GM12875 (cell line): ENCODE measurements around the gene RFX7.

ENCODE experiments used
- H3K4me3 ChIP-seq: one replicate; pipeline ENCODE4 v1.5.1; 2011; ENCODE audit warnings: low read depth, low read length, control low read depth
- TF ChIP-seq, protein P1 (sequence below): IDR thresholded peaks from 2 replicates; pipeline ENCODE4 v1.5.1; 2011; ENCODE audit warnings: low read depth, mild to moderate bottlenecking, control low read depth, inconsistent platforms, low read length, moderate library complexity, borderline replicate concordance; ENCODE audit not compliant: insufficient read depth

RFX7 gene

DNA sequence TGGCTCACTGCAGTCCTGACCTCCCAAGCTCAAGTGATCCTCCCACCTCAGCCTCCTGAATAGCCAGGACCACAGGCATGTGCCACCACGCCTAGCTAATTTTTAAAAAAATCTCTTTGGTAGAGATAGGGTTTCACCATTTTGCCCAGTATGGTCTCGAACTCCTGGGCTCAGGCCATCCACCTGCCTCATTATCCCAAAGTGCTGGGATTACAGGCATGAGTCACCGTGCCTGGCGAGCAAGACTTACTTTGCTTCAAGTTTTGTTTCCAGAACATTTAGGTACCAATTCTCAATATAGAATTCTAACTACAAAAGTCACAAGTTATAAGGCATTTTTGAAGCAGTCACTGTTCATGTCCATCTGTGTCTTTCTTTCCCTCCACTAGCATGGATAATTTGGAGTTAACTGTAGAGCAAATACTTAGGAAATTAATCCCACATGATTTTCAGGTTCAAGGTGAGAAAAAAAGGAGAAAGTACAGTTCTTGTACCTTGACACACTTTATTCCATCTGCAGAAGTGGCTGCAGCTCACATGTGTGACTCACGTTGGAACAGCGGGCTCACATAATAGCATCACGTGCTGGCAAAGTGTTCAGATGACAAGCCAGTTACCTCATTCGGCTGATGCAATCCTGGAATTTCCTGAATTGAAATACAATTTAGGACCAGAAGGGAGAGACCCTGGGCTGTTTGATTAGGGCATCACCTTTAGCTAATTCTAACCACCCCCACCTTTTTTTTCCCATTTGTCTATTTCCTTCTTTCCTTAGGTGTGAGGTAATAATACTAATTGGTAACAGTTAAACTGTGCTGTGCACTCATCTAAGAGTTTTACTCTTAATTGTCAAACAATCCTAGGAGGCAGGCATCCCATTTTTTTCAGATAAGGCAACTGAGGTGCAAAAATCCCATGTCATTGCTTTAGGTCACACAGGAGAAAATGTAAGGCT lies 203.3 kb downstream of the RFX7 start:
- TF ChIP-seq, protein P1, sequence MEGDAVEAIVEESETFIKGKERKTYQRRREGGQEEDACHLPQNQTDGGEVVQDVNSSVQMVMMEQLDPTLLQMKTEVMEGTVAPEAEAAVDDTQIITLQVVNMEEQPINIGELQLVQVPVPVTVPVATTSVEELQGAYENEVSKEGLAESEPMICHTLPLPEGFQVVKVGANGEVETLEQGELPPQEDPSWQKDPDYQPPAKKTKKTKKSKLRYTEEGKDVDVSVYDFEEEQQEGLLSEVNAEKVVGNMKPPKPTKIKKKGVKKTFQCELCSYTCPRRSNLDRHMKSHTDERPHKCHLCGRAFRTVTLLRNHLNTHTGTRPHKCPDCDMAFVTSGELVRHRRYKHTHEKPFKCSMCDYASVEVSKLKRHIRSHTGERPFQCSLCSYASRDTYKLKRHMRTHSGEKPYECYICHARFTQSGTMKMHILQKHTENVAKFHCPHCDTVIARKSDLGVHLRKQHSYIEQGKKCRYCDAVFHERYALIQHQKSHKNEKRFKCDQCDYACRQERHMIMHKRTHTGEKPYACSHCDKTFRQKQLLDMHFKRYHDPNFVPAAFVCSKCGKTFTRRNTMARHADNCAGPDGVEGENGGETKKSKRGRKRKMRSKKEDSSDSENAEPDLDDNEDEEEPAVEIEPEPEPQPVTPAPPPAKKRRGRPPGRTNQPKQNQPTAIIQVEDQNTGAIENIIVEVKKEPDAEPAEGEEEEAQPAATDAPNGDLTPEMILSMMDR, result no peak
- no peak overlapping the region for H3K4me3 ChIP-seq

DNA sequence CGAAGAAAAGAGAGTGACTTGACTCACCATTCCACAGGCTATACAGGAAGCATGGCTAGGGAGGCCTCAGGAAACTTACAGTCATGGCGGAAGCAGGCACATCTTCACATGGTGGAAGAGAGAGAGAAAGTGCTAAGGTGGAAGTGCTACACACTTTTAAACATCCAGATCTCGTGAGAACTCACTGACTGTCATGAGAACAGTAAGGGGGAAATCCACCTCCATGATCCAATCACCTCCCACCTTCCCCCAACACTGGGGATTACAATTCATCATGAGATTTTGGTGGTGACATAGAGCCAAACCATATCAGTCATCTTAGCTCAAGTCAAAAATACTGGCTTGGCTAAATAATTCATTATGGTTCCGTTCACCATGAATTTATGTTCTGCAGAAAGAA lies 205.0 kb downstream of the RFX7 start:
- TF ChIP-seq, protein P1, result no peak
- no peak overlapping the region for H3K4me3 ChIP-seq

DNA sequence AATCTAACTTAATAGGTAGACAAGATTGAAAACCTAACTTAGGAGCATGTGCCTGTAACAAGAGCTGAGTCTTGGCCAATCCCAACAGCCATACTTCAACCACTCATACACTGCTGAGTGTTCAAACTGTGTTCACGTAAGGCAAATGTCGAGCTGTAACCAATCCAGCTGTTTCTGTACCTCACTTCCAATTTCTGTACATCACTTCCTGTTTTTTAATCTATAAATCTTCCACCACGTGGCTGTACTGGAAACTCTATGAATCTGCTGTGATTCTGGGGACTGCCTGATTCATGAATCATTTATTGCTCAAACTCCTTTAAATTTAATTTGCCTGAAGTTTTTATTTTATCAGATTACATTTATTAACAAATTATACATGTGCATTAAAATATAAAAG lies 205.7 kb downstream of the RFX7 start:
- TF ChIP-seq, protein P1, result no peak
- no peak overlapping the region for H3K4me3 ChIP-seq
